Neuronal stem cell (in vitro differentiated cells): ENCODE results near the gene ENOX1.

ENCODE experiments used
- DNase-seq: peaks from one replicate; pipeline ENCODE4 v3.0.0-alpha.2; 2013; ENCODE audit warnings: low spot score
- H2AFZ ChIP-seq: one replicate; pipeline ENCODE4 v1.6.1; 2013; ENCODE audit warnings: mild to moderate bottlenecking, low read length, inconsistent platforms
- H2AK5ac ChIP-seq: 2 replicates; pipeline ENCODE4 v1.6.1; 2013; ENCODE audit warnings: low read depth, mild to moderate bottlenecking, inconsistent platforms, low read length, moderate library complexity, mixed read lengths
- H2BK120ac ChIP-seq: 2 replicates; pipeline ENCODE4 v1.6.1; 2013; ENCODE audit warnings: low read depth, mild to moderate bottlenecking, inconsistent platforms, low read length, moderate library complexity, mixed read lengths
- H2BK12ac ChIP-seq: one replicate; pipeline ENCODE4 v1.6.1; 2013; ENCODE audit warnings: low read length, inconsistent platforms
- H2BK15ac ChIP-seq: 2 replicates; pipeline ENCODE4 v1.6.1; 2013; ENCODE audit warnings: mild to moderate bottlenecking, low read length, inconsistent platforms, mixed read lengths
- H2BK5ac ChIP-seq: one replicate; pipeline ENCODE4 v1.6.1; 2013; ENCODE audit warnings: inconsistent platforms, mild to moderate bottlenecking, low read length, moderate library complexity
- H3K14ac ChIP-seq: one replicate; pipeline ENCODE4 v1.6.1; 2013; ENCODE audit warnings: low read length, inconsistent platforms
- H3K18ac ChIP-seq: 2 replicates; pipeline ENCODE4 v1.6.1; 2013; ENCODE audit warnings: low read length, inconsistent platforms
- H3K23ac ChIP-seq: 2 replicates; pipeline ENCODE4 v1.6.1; 2013; ENCODE audit warnings: low read depth, mild to moderate bottlenecking, mixed read lengths, low read length, inconsistent platforms; ENCODE audit not compliant: poor library complexity
- H3K27ac ChIP-seq: replicated peaks from 3 replicates; pipeline ENCODE4 v1.5.1; 2013; ENCODE audit warnings: low read length, inconsistent platforms
- H3K27me3 ChIP-seq, 3 experiments: 2 replicates each; pipeline ENCODE4 v1.6.1; 2013; ENCODE audit warnings: low read length in 3 of 3, mild to moderate bottlenecking in 2 of 3, inconsistent platforms in 1 of 3, low read depth in 1 of 3, mixed read lengths in 1 of 3, moderate library complexity in 1 of 3; ENCODE audit not compliant: control insufficient read depth in 3 of 3, insufficient read depth in 3 of 3
- H3K36me3 ChIP-seq, 2 donors: replicated peaks in 1 of 2; 2 replicates each; pipeline ENCODE4 v1.6.1; 2013; ENCODE audit warnings: low read length in 2 of 2; ENCODE audit not compliant: control insufficient read depth in 2 of 2, insufficient read depth in 2 of 2
- H3K4ac ChIP-seq: 2 replicates; pipeline ENCODE4 v1.6.1; 2013; ENCODE audit warnings: inconsistent platforms, mild to moderate bottlenecking, low read length, moderate library complexity
- H3K4me1 ChIP-seq, 2 donors: 1 replicate in 1 of 2; 2 replicates in 1 of 2; pipeline ENCODE4 v1.6.1; 2013; ENCODE audit warnings: low read length in 2 of 2, low read depth in 1 of 2; ENCODE audit not compliant: control insufficient read depth in 2 of 2, insufficient read depth in 1 of 2
- H3K4me2 ChIP-seq: one replicate; pipeline ENCODE4 v1.6.1; 2013; ENCODE audit warnings: mild to moderate bottlenecking, low read length, inconsistent platforms; ENCODE audit not compliant: insufficient read depth, poor library complexity, severe bottlenecking
- H3K4me3 ChIP-seq, 2 donors: 2 replicates each; pipeline ENCODE4 v1.5.1; 2013; ENCODE audit warnings: low read length in 2 of 2, mild to moderate bottlenecking in 2 of 2, inconsistent platforms in 1 of 2, moderate library complexity in 1 of 2
- H3K79me1 ChIP-seq: one replicate; pipeline ENCODE4 v1.6.1; 2013; ENCODE audit warnings: low read depth, mild to moderate bottlenecking, inconsistent platforms, low read length, moderate library complexity
- H3K9ac ChIP-seq: one replicate; pipeline ENCODE4 v1.6.1; 2013; ENCODE audit warnings: mild to moderate bottlenecking, low read depth, low read length, inconsistent platforms; ENCODE audit not compliant: poor library complexity
- H3K9me3 ChIP-seq, 2 donors: replicated peaks in 1 of 2; 2 replicates each; pipeline versions ENCODE3 to v1.6.1; 2013; ENCODE audit warnings: low read length in 2 of 2, mild to moderate bottlenecking in 2 of 2, inconsistent platforms in 1 of 2, low read depth in 1 of 2, mixed read lengths in 1 of 2, moderate library complexity in 1 of 2; ENCODE audit not compliant: control insufficient read depth in 2 of 2, insufficient read depth in 1 of 2
- H4K8ac ChIP-seq: one replicate; pipeline ENCODE4 v1.6.1; 2013; ENCODE audit warnings: low read depth, mild to moderate bottlenecking, inconsistent platforms, low read length, moderate library complexity
- H4K91ac ChIP-seq: one replicate; pipeline ENCODE4 v1.6.1; 2013; ENCODE audit warnings: low read length, low read depth, mild to moderate bottlenecking, inconsistent platforms; ENCODE audit not compliant: poor library complexity
- WGBS, 2 donors: extraction: QIAGEN DNeasy Blood & Tissue Kit; methylation state at CpG; one replicate each; pipeline ENCODE4 v1.1.7; 2013; ENCODE audit warnings: missing lambda C conversion rate in 2 of 2, mixed read lengths in 1 of 2; ENCODE audit not compliant: insufficient read length in 2 of 2, insufficient replicate concordance in 1 of 2; ENCODE audit errors: extremely low coverage in 2 of 2; 5-methylcytosine and 5-hydroxymethylcytosine counted together

The ENOX1 gene

GRCh38 chr13:43227721-43228120, 559.1 kb downstream of the ENOX1 start:
- no peak overlapping the region for H2BK12ac ChIP-seq
- no peak overlapping the region for H3K4me3 ChIP-seq
- H3K4me2 ChIP-seq, result no peak overlapping the region
- no peak overlapping the region for H2BK5ac ChIP-seq
- no peak overlapping the region for H3K18ac ChIP-seq
- no peak overlapping the region for H3K23ac ChIP-seq
- H4K91ac ChIP-seq, result no peak overlapping the region
- H2BK120ac ChIP-seq, result no peak overlapping the region
- no CpG with 5 or more reads among the region's 2 CpGs for WGBS, 2 donors
- no peak overlapping the region for H3K9ac ChIP-seq
- no peaks in the 10 kb centered on the region for H3K27me3 ChIP-seq
- H2AK5ac ChIP-seq, result no peak overlapping the region
- H2BK15ac ChIP-seq, result no peak overlapping the region
- H3K27ac ChIP-seq, result no peak overlapping the region
- no peak overlapping the region for H4K8ac ChIP-seq
- H3K79me1 ChIP-seq, result no peaks in the 10 kb centered on the region
- no peak for DNase-seq
- H3K36me3 ChIP-seq, result no peaks in the 10 kb centered on the region
- H3K4me1 ChIP-seq, result no peaks in the 10 kb centered on the region
- no peak overlapping the region for H2AFZ ChIP-seq
- H3K4ac ChIP-seq, result no peak overlapping the region
- H3K9me3 ChIP-seq, result no peaks in the 10 kb centered on the region
- no peak overlapping the region for H3K14ac ChIP-seq

GRCh38 chr13:43223216-43223615, 563.6 kb downstream of the ENOX1 start:
- Histone ChIP-seq H2BK15ac (no peak overlapping the region), H3K14ac (no peak overlapping the region), H3K79me1 (no peaks in the 10 kb centered on the region), H3K4me3 (no peak overlapping the region), H2BK12ac (no peak overlapping the region), H3K9me3 (no peaks in the 10 kb centered on the region), H4K91ac (no peak overlapping the region), H3K4me2 (no peak overlapping the region), H3K23ac (no peak overlapping the region), H3K18ac (no peak overlapping the region), H2AFZ (no peak overlapping the region), H2BK5ac (no peak overlapping the region), H3K9ac (no peak overlapping the region), H3K27me3 (no peaks in the 10 kb centered on the region), H3K36me3 (no peaks in the 10 kb centered on the region), H3K4me1 (peaks cover 0 to 3% of the 10 kb centered on the region in 2 donors), H3K4ac (no peak overlapping the region), H2AK5ac (no peak overlapping the region), H2BK120ac (no peak overlapping the region), H4K8ac (no peak overlapping the region), H3K27ac (no peak overlapping the region)
- no CpG with 5 or more reads among the region's 5 CpGs for WGBS, 2 donors
- no peak for DNase-seq

- no peak overlapping the region for H3K4ac ChIP-seq
- no peaks in the 10 kb centered on the region for H3K9me3 ChIP-seq
- no peaks in the 10 kb centered on the region for H3K79me1 ChIP-seq
- H3K4me2 ChIP-seq, result no peak overlapping the region
- H4K91ac ChIP-seq, result no peak overlapping the region
- H2BK12ac ChIP-seq, result no peak overlapping the region
- no peak overlapping the region for H3K23ac ChIP-seq
- peaks cover 0 to 4% of the 10 kb centered on the region in 2 donors for H3K4me1 ChIP-seq
- no peak overlapping the region for H2BK120ac ChIP-seq
- no peak overlapping the region for H2AFZ ChIP-seq
- no peak overlapping the region for H3K9ac ChIP-seq
- H3K27me3 ChIP-seq, result no peaks in the 10 kb centered on the region
- no peaks in the 10 kb centered on the region for H3K36me3 ChIP-seq
- H3K14ac ChIP-seq, result no peak overlapping the region
- no peak overlapping the region for H4K8ac ChIP-seq
- no peak for DNase-seq
- H2BK15ac ChIP-seq, result no peak overlapping the region
- no peak overlapping the region for H2AK5ac ChIP-seq
- no peak overlapping the region for H3K4me3 ChIP-seq
- H3K18ac ChIP-seq, result no peak overlapping the region
- H2BK5ac ChIP-seq, result no peak overlapping the region
- WGBS, 2 donors, result no CpG with 5 or more reads among the region's 6 CpGs
- H3K27ac ChIP-seq, result no peak overlapping the region
Observed at GRCh38 chr13:43222086-43222485, 564.7 kb downstream of the ENOX1 start.

GRCh38 chr13:43221611-43222010, 565.2 kb downstream of the ENOX1 start:
- Histone ChIP-seq H4K91ac (no peak overlapping the region), H3K4me1 (peaks cover 0 to 4% of the 10 kb centered on the region in 2 donors), H2BK120ac (no peak overlapping the region), H2BK5ac (no peak overlapping the region), H2BK15ac (no peak overlapping the region), H3K27ac (no peak overlapping the region), H3K18ac (no peak overlapping the region), H3K4ac (no peak overlapping the region), H3K36me3 (no peaks in the 10 kb centered on the region), H4K8ac (no peak overlapping the region), H3K27me3 (no peaks in the 10 kb centered on the region), H3K4me2 (no peak overlapping the region), H2AK5ac (no peak overlapping the region), H2BK12ac (no peak overlapping the region), H3K23ac (no peak overlapping the region), H3K14ac (no peak overlapping the region), H3K79me1 (no peaks in the 10 kb centered on the region), H2AFZ (no peak overlapping the region), H3K4me3 (no peak overlapping the region), H3K9me3 (no peaks in the 10 kb centered on the region), H3K9ac (no peak overlapping the region)
- no CpG with 5 or more reads among the region's 1 CpG for WGBS, 2 donors
- DNase-seq, result no peak
